ENCODE results near the gene TULP4.

Gene TULP4

GRCh38 chr6:158361068-158361467 is 48.8 kb downstream of the TULP4 start:
- Histone ChIP-seq H3K56ac (ENCODE audit: low read length) (no peak overlapping the region), H3K27ac (ENCODE audit: low read depth, low read length) (no peak overlapping the region), H3K4me3 (ENCODE audit: low read length) (no peak overlapping the region), H3K79me2 (ENCODE audit: control insufficient read depth, insufficient read depth, low read length) (no peaks in the 10 kb centered on the region), H3K23ac (ENCODE audit: low read length) (no peak overlapping the region), H2BK15ac (replicated peaks; ENCODE audit: low read depth) (no peak overlapping the region), H3K36me3 (ENCODE audit: control insufficient read depth, insufficient read depth, low read length) (no peaks in the 10 kb centered on the region), H3K27me3 (ENCODE audit: insufficient read depth, low read length, poor library complexity) (no peaks in the 10 kb centered on the region), H2AK5ac (ENCODE audit: low read length) (no peak overlapping the region), H4K5ac (ENCODE audit: low read length) (no peak overlapping the region), H3K4me2 (ENCODE audit: low read length) (no peak overlapping the region), H2BK5ac (ENCODE audit: low read length) (no peak overlapping the region), H4K8ac (ENCODE audit: low read depth, low read length) (no peak overlapping the region), H3K4ac (ENCODE audit: low read depth, low read length) (no peak overlapping the region), H3K4me1 (ENCODE audit: control insufficient read depth, low read depth, low read length) (peaks cover 2% of the 10 kb centered on the region), H2BK120ac (ENCODE audit: low read depth, low read length) (no peak overlapping the region), H3K9ac (ENCODE audit: low read length) (no peak overlapping the region), H3K18ac (ENCODE audit: low read length) (no peak overlapping the region), H3K79me1 (ENCODE audit: low read length) (peaks cover 10% of the 10 kb centered on the region)
- no peak for DNase-seq

- H2BK5ac ChIP-seq (ENCODE audit: low read length): no peak overlapping the region
- no peak for DNase-seq
- no peak overlapping the region for H2AK5ac ChIP-seq (ENCODE audit: low read length)
- H3K4me1 ChIP-seq (ENCODE audit: control insufficient read depth, low read depth, low read length): no peaks in the 10 kb centered on the region
- H2BK120ac ChIP-seq (ENCODE audit: low read depth, low read length): no peak overlapping the region
- no peak overlapping the region for H3K18ac ChIP-seq (ENCODE audit: low read length)
- H4K5ac ChIP-seq (ENCODE audit: low read length): no peak overlapping the region
- H3K79me2 ChIP-seq (ENCODE audit: control insufficient read depth, insufficient read depth, low read length): no peaks in the 10 kb centered on the region
- no peak overlapping the region for H3K4ac ChIP-seq (ENCODE audit: low read depth, low read length)
- no peak overlapping the region for H2BK15ac ChIP-seq (replicated peaks; ENCODE audit: low read depth)
- peaks cover 8% of the 10 kb centered on the region for H3K79me1 ChIP-seq (ENCODE audit: low read length)
- no peak overlapping the region for H3K9ac ChIP-seq (ENCODE audit: low read length)
- H4K8ac ChIP-seq (ENCODE audit: low read depth, low read length): no peak overlapping the region
- H3K4me3 ChIP-seq (ENCODE audit: low read length): no peak overlapping the region
- H3K27ac ChIP-seq (ENCODE audit: low read depth, low read length): no peak overlapping the region
- H3K36me3 ChIP-seq (ENCODE audit: control insufficient read depth, insufficient read depth, low read length): no peaks in the 10 kb centered on the region
- no peak overlapping the region for H3K23ac ChIP-seq (ENCODE audit: low read length)
- no CpG with 5 or more reads among the region's 5 CpGs for WGBS (ENCODE audit: extremely low coverage, insufficient coverage, low lambda C conversion rate)
- no peak overlapping the region for H3K56ac ChIP-seq (ENCODE audit: low read length)
- no peaks in the 10 kb centered on the region for H3K27me3 ChIP-seq (ENCODE audit: insufficient read depth, low read length, poor library complexity)
- no peak overlapping the region for H3K4me2 ChIP-seq (ENCODE audit: low read length)
These were observed 49.9 kb downstream of the TULP4 start for GRCh38 chr6:158361961-158362669.

GRCh38 chr6:158366363-158366762 is 54.1 kb downstream of the TULP4 start:
- Histone ChIP-seq H2AK5ac (ENCODE audit: low read length) (no peak overlapping the region), H2BK5ac (ENCODE audit: low read length) (no peak overlapping the region), H3K56ac (ENCODE audit: low read length) (no peak overlapping the region), H3K4me3 (ENCODE audit: low read length) (no peak overlapping the region), H3K27ac (ENCODE audit: low read depth, low read length) (no peak overlapping the region), H2BK120ac (ENCODE audit: low read depth, low read length) (no peak overlapping the region), H3K4ac (ENCODE audit: low read depth, low read length) (no peak overlapping the region), H3K4me1 (ENCODE audit: control insufficient read depth, low read depth, low read length) (no peaks in the 10 kb centered on the region), H4K5ac (ENCODE audit: low read length) (no peak overlapping the region), H3K9ac (ENCODE audit: low read length) (no peak overlapping the region), H3K36me3 (ENCODE audit: control insufficient read depth, insufficient read depth, low read length) (no peaks in the 10 kb centered on the region), H3K23ac (ENCODE audit: low read length) (peak overlapping the region; percentile 66), H3K18ac (ENCODE audit: low read length) (no peak overlapping the region), H3K79me2 (ENCODE audit: control insufficient read depth, insufficient read depth, low read length) (no peaks in the 10 kb centered on the region), H3K4me2 (ENCODE audit: low read length) (no peak overlapping the region), H2BK15ac (replicated peaks; ENCODE audit: low read depth) (no peak overlapping the region), H3K27me3 (ENCODE audit: insufficient read depth, low read length, poor library complexity) (no peaks in the 10 kb centered on the region), H3K79me1 (ENCODE audit: low read length) (peaks cover 6% of the 10 kb centered on the region), H4K8ac (ENCODE audit: low read depth, low read length) (no peak overlapping the region)
- DNase-seq: no peak
- no CpG with 5 or more reads among the region's 6 CpGs for WGBS (ENCODE audit: extremely low coverage, insufficient coverage, low lambda C conversion rate)

GRCh38 chr6:158367816-158368215 is 55.6 kb downstream of the TULP4 start:
- H3K56ac ChIP-seq (ENCODE audit: low read length): no peak overlapping the region
- H3K4me3 ChIP-seq (ENCODE audit: low read length): no peak overlapping the region
- H3K4me2 ChIP-seq (ENCODE audit: low read length): no peak overlapping the region
- no peak overlapping the region for H2AK5ac ChIP-seq (ENCODE audit: low read length)
- no peaks in the 10 kb centered on the region for H3K79me2 ChIP-seq (ENCODE audit: control insufficient read depth, insufficient read depth, low read length)
- no peak overlapping the region for H3K27ac ChIP-seq (ENCODE audit: low read depth, low read length)
- no peak overlapping the region for H3K18ac ChIP-seq (ENCODE audit: low read length)
- no peak overlapping the region for H3K9ac ChIP-seq (ENCODE audit: low read length)
- H3K23ac ChIP-seq (ENCODE audit: low read length): no peak overlapping the region
- DNase-seq: no peak
- no CpG with 5 or more reads among the region's 6 CpGs for WGBS (ENCODE audit: extremely low coverage, insufficient coverage, low lambda C conversion rate)
- no peak overlapping the region for H3K4ac ChIP-seq (ENCODE audit: low read depth, low read length)
- H3K27me3 ChIP-seq (ENCODE audit: insufficient read depth, low read length, poor library complexity): no peaks in the 10 kb centered on the region
- no peak overlapping the region for H2BK120ac ChIP-seq (ENCODE audit: low read depth, low read length)
- H4K8ac ChIP-seq (ENCODE audit: low read depth, low read length): no peak overlapping the region
- no peak overlapping the region for H4K5ac ChIP-seq (ENCODE audit: low read length)
- H2BK5ac ChIP-seq (ENCODE audit: low read length): no peak overlapping the region
- H3K36me3 ChIP-seq (ENCODE audit: control insufficient read depth, insufficient read depth, low read length): no peaks in the 10 kb centered on the region
- H3K4me1 ChIP-seq (ENCODE audit: control insufficient read depth, low read depth, low read length): no peaks in the 10 kb centered on the region
- H2BK15ac ChIP-seq (replicated peaks; ENCODE audit: low read depth): no peak overlapping the region
- peaks cover 6% of the 10 kb centered on the region for H3K79me1 ChIP-seq (ENCODE audit: low read length)

GRCh38 chr6:158369241-158369640 is 57.0 kb downstream of the TULP4 start:
- Histone ChIP-seq H3K4me1 (ENCODE audit: control insufficient read depth, low read depth, low read length) (no peaks in the 10 kb centered on the region), H3K79me1 (ENCODE audit: low read length) (peaks cover 8% of the 10 kb centered on the region), H3K18ac (ENCODE audit: low read length) (no peak overlapping the region), H3K36me3 (ENCODE audit: control insufficient read depth, insufficient read depth, low read length) (no peaks in the 10 kb centered on the region), H3K4ac (ENCODE audit: low read depth, low read length) (no peak overlapping the region), H2BK15ac (replicated peaks; ENCODE audit: low read depth) (no peak overlapping the region), H3K27me3 (ENCODE audit: insufficient read depth, low read length, poor library complexity) (no peaks in the 10 kb centered on the region), H3K9ac (ENCODE audit: low read length) (no peak overlapping the region), H3K23ac (ENCODE audit: low read length) (no peak overlapping the region), H4K5ac (ENCODE audit: low read length) (no peak overlapping the region), H2AK5ac (ENCODE audit: low read length) (no peak overlapping the region), H3K27ac (ENCODE audit: low read depth, low read length) (no peak overlapping the region), H3K79me2 (ENCODE audit: control insufficient read depth, insufficient read depth, low read length) (no peaks in the 10 kb centered on the region), H3K4me2 (ENCODE audit: low read length) (no peak overlapping the region), H3K4me3 (ENCODE audit: low read length) (no peak overlapping the region), H4K8ac (ENCODE audit: low read depth, low read length) (no peak overlapping the region), H2BK5ac (ENCODE audit: low read length) (no peak overlapping the region), H3K56ac (ENCODE audit: low read length) (no peak overlapping the region), H2BK120ac (ENCODE audit: low read depth, low read length) (no peak overlapping the region)
- no CpG with 5 or more reads among the region's 4 CpGs for WGBS (ENCODE audit: extremely low coverage, insufficient coverage, low lambda C conversion rate)
- no peak for DNase-seq

- no peak overlapping the region for H2BK120ac ChIP-seq (ENCODE audit: low read depth, low read length)
- no CpG with 5 or more reads among the region's 4 CpGs for WGBS (ENCODE audit: extremely low coverage, insufficient coverage, low lambda C conversion rate)
These were observed 58.5 kb downstream of the TULP4 start for GRCh38 chr6:158370805-158371204.

More at GRCh38 chr6:158370805-158371204, 58.5 kb downstream of the TULP4 start:
- no peak overlapping the region for H3K23ac ChIP-seq (ENCODE audit: low read length)
- H3K56ac ChIP-seq (ENCODE audit: low read length): no peak overlapping the region
- H3K79me1 ChIP-seq (ENCODE audit: low read length): peaks cover 8% of the 10 kb centered on the region
- H3K36me3 ChIP-seq (ENCODE audit: control insufficient read depth, insufficient read depth, low read length): no peaks in the 10 kb centered on the region
- no peak overlapping the region for H3K4ac ChIP-seq (ENCODE audit: low read depth, low read length)
- H3K9ac ChIP-seq (ENCODE audit: low read length): no peak overlapping the region
- H2BK15ac ChIP-seq (replicated peaks; ENCODE audit: low read depth): no peak overlapping the region
- H3K27ac ChIP-seq (ENCODE audit: low read depth, low read length): no peak overlapping the region
- no peak for DNase-seq
- no peak overlapping the region for H3K4me3 ChIP-seq (ENCODE audit: low read length)
- no peak overlapping the region for H2BK5ac ChIP-seq (ENCODE audit: low read length)
- no peaks in the 10 kb centered on the region for H3K4me1 ChIP-seq (ENCODE audit: control insufficient read depth, low read depth, low read length)
- H4K5ac ChIP-seq (ENCODE audit: low read length): no peak overlapping the region
- H2AK5ac ChIP-seq (ENCODE audit: low read length): no peak overlapping the region
- no peaks in the 10 kb centered on the region for H3K79me2 ChIP-seq (ENCODE audit: control insufficient read depth, insufficient read depth, low read length)
- H3K4me2 ChIP-seq (ENCODE audit: low read length): no peak overlapping the region
- H4K8ac ChIP-seq (ENCODE audit: low read depth, low read length): no peak overlapping the region
- no peak overlapping the region for H3K18ac ChIP-seq (ENCODE audit: low read length)
- H3K27me3 ChIP-seq (ENCODE audit: insufficient read depth, low read length, poor library complexity): no peaks in the 10 kb centered on the region
